H1 (cell line): ENCODE results near the gene MICALL2.

Experiments
- CEBPB ChIP-seq: IDR thresholded peaks from 2 replicates; pipeline ENCODE4 v1.6.1; 2012; ENCODE audit warnings: low read depth, low read length
- EGR1 ChIP-seq: IDR thresholded peaks from 2 replicates; pipeline ENCODE4 v1.6.1; 2011; ENCODE audit warnings: low read depth, low read length, borderline replicate concordance
- EP300 ChIP-seq, 2 experiments: IDR thresholded peaks; 1 replicate in 1 of 2; 2 replicates in 1 of 2; pipeline ENCODE4 v1.6.1; 2011 to 2012; ENCODE audit warnings: low read depth in 2 of 2, low read length in 2 of 2, mild to moderate bottlenecking in 2 of 2, borderline replicate concordance in 1 of 2, inconsistent platforms in 1 of 2, moderate library complexity in 1 of 2
- FOSL1 ChIP-seq: IDR thresholded peaks from 2 replicates; pipeline ENCODE4 v1.6.1; 2011; ENCODE audit warnings: mild to moderate bottlenecking, low read depth, low read length, moderate library complexity; ENCODE audit not compliant: insufficient read depth
- JUN ChIP-seq: IDR thresholded peaks from 2 replicates; pipeline ENCODE4 v1.6.1; 2011; ENCODE audit warnings: low read depth, mild to moderate bottlenecking, improper control_type of control experiment, low read length
- POLR2AphosphoS5 ChIP-seq: IDR thresholded peaks from 2 replicates; pipeline ENCODE4 v1.6.1; 2011; ENCODE audit warnings: low read depth, low read length
- RNF2 ChIP-seq: fragments of 200-900, 300-1000 bp; sonication (generic); IDR thresholded peaks from 2 replicates; pipeline ENCODE4 v1.7.1; 2016; ENCODE audit warnings: borderline replicate concordance, low read depth, mild to moderate bottlenecking, antibody characterized with exemption, low read length; ENCODE audit not compliant: poor library complexity, severe bottlenecking; ENCODE audit errors: missing control alignments
- RXRA ChIP-seq: IDR thresholded peaks from 2 replicates; pipeline ENCODE4 v1.6.1; 2011; ENCODE audit warnings: low read depth, mild to moderate bottlenecking, low read length, moderate library complexity; ENCODE audit not compliant: insufficient read depth
- SIN3A ChIP-seq, 2 experiments: IDR thresholded peaks in 1 of 2; conservative IDR thresholded peaks in 1 of 2; 2 replicates each; pipeline ENCODE4 v1.6.1; 2011 to 2012; ENCODE audit warnings: low read length in 2 of 2, improper control_type of control experiment in 1 of 2, low read depth in 1 of 2, mild to moderate bottlenecking in 1 of 2
- SIRT6 ChIP-seq: IDR thresholded peaks from one replicate; pipeline ENCODE4 v1.7.1; 2012; ENCODE audit warnings: low read length, inconsistent platforms
- SP1 ChIP-seq: IDR thresholded peaks from 2 replicates; pipeline ENCODE4 v1.6.1; 2011; ENCODE audit warnings: low read depth, low read length
- ZNF274 ChIP-seq: IDR thresholded peaks from 2 replicates; pipeline ENCODE4 v1.7.0; 2012; ENCODE audit warnings: low read length, borderline replicate concordance; ENCODE audit errors: extremely low read depth
- TF ChIP-seq, protein P1 (sequence below), 3 experiments: IDR thresholded peaks; 1 replicate in 2 of 3; 2 replicates in 1 of 3; pipeline versions ENCODE4 v1.5.1 to v1.6.1; 2011; ENCODE audit warnings: low read length in 3 of 3, mild to moderate bottlenecking in 3 of 3, inconsistent platforms in 2 of 3, low read depth in 1 of 3, moderate library complexity in 1 of 3; ENCODE audit not compliant: insufficient read depth in 1 of 3; ENCODE audit errors: control extremely low read depth in 1 of 3

DNA sequence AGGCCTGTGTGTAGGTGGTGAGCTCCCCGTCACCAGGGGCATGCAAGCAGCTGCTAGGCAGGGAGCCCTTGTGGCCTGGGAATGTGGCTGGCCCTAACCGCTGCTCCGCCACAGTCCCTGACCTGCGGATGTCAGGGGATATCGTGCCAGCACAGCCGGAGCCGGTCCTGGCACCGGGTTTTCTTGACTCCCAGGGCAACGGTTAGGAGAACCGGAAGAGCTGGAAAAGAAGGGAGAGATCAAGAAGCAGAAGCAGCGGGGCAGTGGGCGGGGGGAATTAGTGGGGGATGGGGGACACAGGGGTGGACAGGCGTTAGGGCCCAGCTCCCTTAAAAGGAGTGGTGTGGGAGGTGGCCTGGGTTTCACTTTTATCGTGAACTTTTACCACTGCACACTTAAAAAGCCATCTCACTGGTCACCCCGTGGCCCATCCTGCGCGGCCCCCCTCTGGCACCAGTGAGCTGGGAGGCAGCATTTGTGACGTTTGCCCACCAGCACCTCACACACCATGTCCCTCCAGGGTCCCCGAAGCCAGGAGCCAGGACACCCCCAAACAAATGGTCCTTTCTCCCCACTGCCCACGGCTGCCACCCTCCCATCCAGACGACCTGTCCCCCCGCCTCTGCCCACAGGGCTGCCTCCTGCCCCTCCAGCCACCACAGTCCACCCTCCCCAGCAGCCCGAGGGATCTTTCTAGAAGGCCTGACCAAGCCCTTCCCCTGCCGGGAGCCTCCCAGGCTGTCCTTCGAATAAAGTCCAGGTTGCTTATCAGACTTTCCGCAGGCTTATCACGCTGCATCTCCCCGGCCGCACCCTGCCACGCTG, 1.8 kb upstream of the MICALL2 start:
- TF ChIP-seq, protein P1, sequence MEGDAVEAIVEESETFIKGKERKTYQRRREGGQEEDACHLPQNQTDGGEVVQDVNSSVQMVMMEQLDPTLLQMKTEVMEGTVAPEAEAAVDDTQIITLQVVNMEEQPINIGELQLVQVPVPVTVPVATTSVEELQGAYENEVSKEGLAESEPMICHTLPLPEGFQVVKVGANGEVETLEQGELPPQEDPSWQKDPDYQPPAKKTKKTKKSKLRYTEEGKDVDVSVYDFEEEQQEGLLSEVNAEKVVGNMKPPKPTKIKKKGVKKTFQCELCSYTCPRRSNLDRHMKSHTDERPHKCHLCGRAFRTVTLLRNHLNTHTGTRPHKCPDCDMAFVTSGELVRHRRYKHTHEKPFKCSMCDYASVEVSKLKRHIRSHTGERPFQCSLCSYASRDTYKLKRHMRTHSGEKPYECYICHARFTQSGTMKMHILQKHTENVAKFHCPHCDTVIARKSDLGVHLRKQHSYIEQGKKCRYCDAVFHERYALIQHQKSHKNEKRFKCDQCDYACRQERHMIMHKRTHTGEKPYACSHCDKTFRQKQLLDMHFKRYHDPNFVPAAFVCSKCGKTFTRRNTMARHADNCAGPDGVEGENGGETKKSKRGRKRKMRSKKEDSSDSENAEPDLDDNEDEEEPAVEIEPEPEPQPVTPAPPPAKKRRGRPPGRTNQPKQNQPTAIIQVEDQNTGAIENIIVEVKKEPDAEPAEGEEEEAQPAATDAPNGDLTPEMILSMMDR (IDR thresholded peaks at IDR 0.05; ENCODE audit: control extremely low read depth in 1 of 3, insufficient read depth in 1 of 3, low read depth in 1 of 3, low read length in 3 of 3) = no peak
- TF ChIP-seq SIRT6 = no peak
- TF ChIP-seq SP1 = peak; percentile 98
- no peak for TF ChIP-seq JUN
- TF ChIP-seq RXRA = no peak
- TF ChIP-seq POLR2AphosphoS5 = no peak
- TF ChIP-seq EGR1 = peak; percentile 72; the same call in 1 of the 2 replicates
- TF ChIP-seq FOSL1 = no peak
- no peak for TF ChIP-seq RNF2
- TF ChIP-seq SIN3A (conservative IDR thresholded peaks at IDR 0.05 in 1 of 2, IDR thresholded peaks at IDR 0.05 in 1 of 2; ENCODE audit: low read depth in 1 of 2, low read length in 2 of 2) = no peak
- no peak for TF ChIP-seq CEBPB
- TF ChIP-seq ZNF274 = no peak
- TF ChIP-seq EP300 (IDR thresholded peaks at IDR 0.05; ENCODE audit: borderline replicate concordance in 1 of 2, low read depth in 2 of 2, low read length in 2 of 2) = peak in 1 of 2 experiments; percentile 30; a peak in 1 of 3 replicates
